ENCODE measurements around the gene C4B.
"Not testable (repeated sequence)": the region's sequence is repeated elsewhere in the genome, so short reads cannot be mapped to it uniquely, and the experiment has no call there.

DNA sequence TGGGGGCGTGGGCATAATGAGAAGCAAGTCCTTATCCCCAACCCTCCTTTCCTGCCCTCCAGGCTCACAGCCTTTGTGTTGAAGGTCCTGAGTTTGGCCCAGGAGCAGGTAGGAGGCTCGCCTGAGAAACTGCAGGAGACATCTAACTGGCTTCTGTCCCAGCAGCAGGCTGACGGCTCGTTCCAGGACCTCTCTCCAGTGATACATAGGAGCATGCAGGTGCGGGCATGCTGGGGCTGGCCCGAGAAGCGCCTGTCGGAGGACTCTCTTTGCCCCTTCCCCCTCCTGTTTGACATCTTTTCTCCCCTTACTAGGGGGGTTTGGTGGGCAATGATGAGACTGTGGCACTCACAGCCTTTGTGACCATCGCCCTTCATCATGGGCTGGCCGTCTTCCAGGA lies 14.0 kb downstream of the C4B start:
- TF ChIP-seq, protein P1, sequence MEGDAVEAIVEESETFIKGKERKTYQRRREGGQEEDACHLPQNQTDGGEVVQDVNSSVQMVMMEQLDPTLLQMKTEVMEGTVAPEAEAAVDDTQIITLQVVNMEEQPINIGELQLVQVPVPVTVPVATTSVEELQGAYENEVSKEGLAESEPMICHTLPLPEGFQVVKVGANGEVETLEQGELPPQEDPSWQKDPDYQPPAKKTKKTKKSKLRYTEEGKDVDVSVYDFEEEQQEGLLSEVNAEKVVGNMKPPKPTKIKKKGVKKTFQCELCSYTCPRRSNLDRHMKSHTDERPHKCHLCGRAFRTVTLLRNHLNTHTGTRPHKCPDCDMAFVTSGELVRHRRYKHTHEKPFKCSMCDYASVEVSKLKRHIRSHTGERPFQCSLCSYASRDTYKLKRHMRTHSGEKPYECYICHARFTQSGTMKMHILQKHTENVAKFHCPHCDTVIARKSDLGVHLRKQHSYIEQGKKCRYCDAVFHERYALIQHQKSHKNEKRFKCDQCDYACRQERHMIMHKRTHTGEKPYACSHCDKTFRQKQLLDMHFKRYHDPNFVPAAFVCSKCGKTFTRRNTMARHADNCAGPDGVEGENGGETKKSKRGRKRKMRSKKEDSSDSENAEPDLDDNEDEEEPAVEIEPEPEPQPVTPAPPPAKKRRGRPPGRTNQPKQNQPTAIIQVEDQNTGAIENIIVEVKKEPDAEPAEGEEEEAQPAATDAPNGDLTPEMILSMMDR (IDR thresholded peaks at IDR 0.05), result not testable (repeated sequence)
- not testable (repeated sequence) for TF ChIP-seq POLR2A (IDR thresholded peaks at IDR 0.05)
